ENCODE results near the gene ITGB1.

GRCh38 chr10:32923849-32924248, 34.2 kb downstream of the ITGB1 start:
- no peak for TF ChIP-seq EZH2 (IDR thresholded peaks at IDR 0.05; ENCODE audit: insufficient read depth, poor library complexity, severe bottlenecking)
- no peak for TF ChIP-seq EZH2phosphoT487 (IDR thresholded peaks at IDR 0.05; ENCODE audit: insufficient read depth, low read depth)
